ENCODE measurements around the gene NWD2. TPM values are rescaled to one million over a fixed set of nuclear protein-coding genes. Genes with fewer than 3 reads are reported as not detected.
"Not testable (repeated sequence)": the region's sequence is repeated elsewhere in the genome, so short reads cannot be mapped to it uniquely, and the experiment has no call there.

The NWD2 gene
- total RNA-seq, 1 donor from 2014 or later, result not detected

DNA sequence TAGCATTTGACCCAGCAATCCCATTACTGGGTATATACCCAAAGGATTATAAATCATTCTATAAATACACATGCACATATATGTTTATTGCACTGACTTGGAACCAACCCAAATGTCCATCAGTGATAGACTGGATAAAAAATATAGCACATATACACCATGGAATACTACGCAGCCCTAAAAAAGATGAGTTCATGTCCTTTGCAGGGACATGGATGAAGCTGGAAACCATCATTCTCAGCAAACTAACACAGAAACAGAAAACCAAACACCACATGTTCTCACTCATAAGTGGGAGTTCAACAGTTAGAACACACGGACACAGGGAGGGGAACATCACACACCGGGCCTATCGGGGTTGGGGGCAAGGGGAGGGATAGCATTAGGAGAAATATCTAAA is 250.8 kb downstream of the NWD2 start:
- not testable (repeated sequence) for DNase-seq (ENCODE audit: low read depth in 2 of 2)

Data from lung microvascular endothelial cell (primary cell).